GM12891 (cell line): ENCODE results near the gene PERCC1.
"Not testable (repeated sequence)": the region's sequence is repeated elsewhere in the genome, so short reads cannot be mapped to it uniquely, and the experiment has no call there.

Experiments used
- DNase-seq: peaks from one replicate; pipeline ENCODE4 v3.0.0; 2011; ENCODE audit warnings: low spot score; ENCODE audit not compliant: insufficient read length
- FAIRE-seq: peaks from 2 replicates; lab custom pipeline; 2011; peaks lifted over from hg19 to GRCh38; lab: Jason Lieb, UNC
- PAX5 ChIP-seq: IDR thresholded peaks from 2 replicates; pipeline ENCODE4 v1.6.1; 2011; ENCODE audit warnings: low read length, moderate library complexity, mild to moderate bottlenecking; ENCODE audit not compliant: insufficient read depth, severe bottlenecking
- POLR2A ChIP-seq: IDR thresholded peaks from 2 replicates; pipeline ENCODE4 v1.6.1; 2011; ENCODE audit warnings: low read depth, low read length, control low read depth
- POLR2AphosphoS5 ChIP-seq: IDR thresholded peaks from 2 replicates; pipeline ENCODE4 v1.6.1; 2011; ENCODE audit warnings: low read depth, low read length, control low read depth
- POU2F2 ChIP-seq: IDR thresholded peaks from 2 replicates; pipeline ENCODE4 v1.6.1; 2011; ENCODE audit warnings: low read depth, mild to moderate bottlenecking, control low read depth, low read length, moderate library complexity
- SPI1 ChIP-seq: IDR thresholded peaks from 2 replicates; pipeline ENCODE4 v1.6.1; 2011; ENCODE audit warnings: low read depth, low read length, control low read depth
- TAF1 ChIP-seq: IDR thresholded peaks from 2 replicates; pipeline ENCODE4 v1.6.1; 2011; ENCODE audit warnings: low read depth, low read length, control low read depth

Gene PERCC1

GRCh38 chr16:1472974-1473373, 42.1 kb downstream of the PERCC1 start:
- FAIRE-seq: no peak
- DNase-seq: no peak
- no peak for TF ChIP-seq POLR2A
- TF ChIP-seq PAX5: no peak
- no peak for TF ChIP-seq POU2F2
- no peak for TF ChIP-seq POLR2AphosphoS5
- TF ChIP-seq TAF1: no peak
- no peak for TF ChIP-seq SPI1

- no peak for TF ChIP-seq TAF1
- TF ChIP-seq PAX5: no peak
- no peak for TF ChIP-seq POU2F2
- no peak for TF ChIP-seq SPI1
- no peak for TF ChIP-seq POLR2AphosphoS5
- no peak for TF ChIP-seq POLR2A
- DNase-seq (no peak), FAIRE-seq (peak; percentile 54)
Measured at GRCh38 chr16:1474082-1474795, 43.4 kb downstream of the PERCC1 start.

GRCh38 chr16:1474796-1475551, 44.1 kb downstream of the PERCC1 start, which contains the start of gene CLCN7:
Gene CLCN7 (minus strand): TSS chr16:1475028. CDS start chr16:1474974, 54 bp downstream.
- FAIRE-seq: peak; percentile 99
- TF ChIP-seq TAF1: peak; percentile 32; the same call in 1 of the 2 replicates
- no peak for TF ChIP-seq POU2F2
- TF ChIP-seq POLR2AphosphoS5: peak; percentile 47; the same call in 1 of the 2 replicates
- TF ChIP-seq POLR2A: peak; percentile 88
- DNase-seq: peak; percentile 99

GRCh38 chr16:1475552-1476114, 44.8 kb downstream of the PERCC1 start:
- FAIRE-seq: no peak
- TF ChIP-seq POLR2AphosphoS5 (no peak), POU2F2 (no peak), SPI1 (no peak), POLR2A (no peak), TAF1 (no peak), PAX5 (no peak)
- DNase-seq: no peak

- DNase-seq: no peak
- no peak for FAIRE-seq
- TF ChIP-seq TAF1: no peak
- no peak for TF ChIP-seq POU2F2
- no peak for TF ChIP-seq PAX5
- no peak for TF ChIP-seq POLR2AphosphoS5
- no peak for TF ChIP-seq SPI1
- TF ChIP-seq POLR2A: no peak
Measured at GRCh38 chr16:1477033-1477432, 46.2 kb downstream of the PERCC1 start.

- DNase-seq, FAIRE-seq: not testable (repeated sequence)
Measured at GRCh38 chr16:1478937-1479336, 48.1 kb downstream of the PERCC1 start.

- DNase-seq (no peak), FAIRE-seq (no peak)
- no peak for TF ChIP-seq SPI1
- no peak for TF ChIP-seq TAF1
- no peak for TF ChIP-seq POLR2AphosphoS5
Measured at GRCh38 chr16:1481906-1482835, 51.3 kb downstream of the PERCC1 start.
